ENCODE data around the gene GFOD1.
"Not testable (repeated sequence)": the region's sequence is repeated elsewhere in the genome, so short reads cannot be mapped to it uniquely, and the experiment has no call there.

GFOD1 gene

DNA sequence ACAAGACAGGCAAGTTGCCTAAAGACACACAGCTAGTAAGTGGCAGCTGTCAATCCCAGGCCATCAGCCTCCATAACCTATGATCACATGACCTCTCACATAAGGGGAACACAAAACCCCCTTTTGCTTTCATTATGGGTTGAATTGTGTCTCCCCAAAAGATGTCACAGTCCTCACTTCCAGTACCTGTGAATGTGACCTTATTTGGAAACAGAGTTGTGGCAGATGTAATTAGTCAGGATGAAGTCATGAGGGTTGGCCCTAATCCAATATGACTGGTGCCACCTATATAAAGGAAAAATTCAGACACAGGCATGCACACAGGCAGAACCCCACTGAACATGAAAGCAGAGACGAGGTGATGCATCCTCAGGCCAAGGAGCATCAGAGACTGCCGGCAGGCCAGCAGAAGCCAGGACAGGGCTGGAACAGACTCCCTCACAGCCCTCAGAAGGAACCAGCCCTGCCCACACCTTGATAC lies 33.6 kb downstream of the GFOD1 start:
- intact Hi-C loops (cut with DNase I): loop anchor here (10.0 kb wide), 1 partner anchor 121 kb away; the partner anchor contains the start of gene SIRT5
- no peak for DNase-seq

DNA sequence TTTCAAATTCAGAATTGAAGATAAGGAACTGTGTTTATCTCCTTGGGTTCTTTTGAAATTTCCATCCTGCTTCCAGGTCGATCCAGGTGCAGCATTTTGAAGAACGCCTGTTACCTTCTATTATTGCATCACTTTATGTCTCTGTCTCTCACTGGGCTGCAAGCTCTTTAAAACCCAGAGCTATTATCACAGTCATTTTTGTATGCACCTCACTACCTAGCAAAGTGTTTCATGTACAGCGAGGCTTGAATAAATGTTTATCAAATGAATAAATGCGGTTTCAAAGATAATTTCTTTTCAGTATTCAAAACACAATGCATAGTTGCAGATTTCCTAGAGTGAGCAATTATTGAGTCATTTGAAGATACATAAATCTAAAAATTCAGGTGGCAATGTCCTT lies 34.2 kb downstream of the GFOD1 start:
- intact Hi-C loops (cut with DNase I): loop anchor here (10.0 kb wide), 1 partner anchor 122 kb away; the partner anchor contains the start of gene SIRT5
- DNase-seq: no peak

DNA sequence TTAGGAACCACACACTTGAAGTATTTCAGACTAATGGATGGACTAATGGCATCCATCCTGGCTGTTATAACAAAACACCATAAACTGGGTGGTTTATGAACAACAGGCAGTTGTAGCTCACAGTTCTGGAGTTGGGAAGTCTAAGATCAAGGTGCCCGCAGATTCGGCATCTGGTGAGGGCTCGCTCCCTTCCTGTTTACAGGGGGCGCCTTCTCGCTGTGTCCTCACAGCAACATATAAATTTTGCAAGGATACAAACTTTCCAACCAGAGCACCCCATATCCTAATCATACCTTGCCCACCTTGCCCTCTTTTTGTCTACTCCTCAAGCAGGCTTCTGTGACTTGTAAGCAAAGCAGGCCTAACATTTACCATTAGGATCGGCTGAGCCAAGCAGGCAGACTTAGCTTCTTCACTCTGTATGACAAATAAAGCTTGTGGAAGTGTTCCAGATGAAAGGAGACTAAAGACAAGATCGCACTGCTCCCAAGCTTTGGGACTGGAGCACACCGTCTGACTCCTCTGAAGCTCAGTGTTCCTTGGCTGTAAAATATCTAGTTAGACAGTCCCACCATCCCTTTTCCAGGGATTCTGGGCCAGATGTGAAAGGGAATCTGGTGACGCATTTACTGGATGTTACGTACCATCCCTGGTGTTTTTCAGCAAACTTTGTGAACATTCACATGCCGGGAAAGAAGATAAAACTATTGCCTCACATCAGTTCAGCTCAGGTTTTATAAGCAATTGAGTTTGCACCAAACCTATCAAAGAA lies 34.9 kb downstream of the GFOD1 start:
- no peak for DNase-seq
- intact Hi-C loops (cut with DNase I): loop anchor here (10.0 kb wide), 1 partner anchor 122 kb away; the partner anchor contains the start of gene SIRT5

DNA sequence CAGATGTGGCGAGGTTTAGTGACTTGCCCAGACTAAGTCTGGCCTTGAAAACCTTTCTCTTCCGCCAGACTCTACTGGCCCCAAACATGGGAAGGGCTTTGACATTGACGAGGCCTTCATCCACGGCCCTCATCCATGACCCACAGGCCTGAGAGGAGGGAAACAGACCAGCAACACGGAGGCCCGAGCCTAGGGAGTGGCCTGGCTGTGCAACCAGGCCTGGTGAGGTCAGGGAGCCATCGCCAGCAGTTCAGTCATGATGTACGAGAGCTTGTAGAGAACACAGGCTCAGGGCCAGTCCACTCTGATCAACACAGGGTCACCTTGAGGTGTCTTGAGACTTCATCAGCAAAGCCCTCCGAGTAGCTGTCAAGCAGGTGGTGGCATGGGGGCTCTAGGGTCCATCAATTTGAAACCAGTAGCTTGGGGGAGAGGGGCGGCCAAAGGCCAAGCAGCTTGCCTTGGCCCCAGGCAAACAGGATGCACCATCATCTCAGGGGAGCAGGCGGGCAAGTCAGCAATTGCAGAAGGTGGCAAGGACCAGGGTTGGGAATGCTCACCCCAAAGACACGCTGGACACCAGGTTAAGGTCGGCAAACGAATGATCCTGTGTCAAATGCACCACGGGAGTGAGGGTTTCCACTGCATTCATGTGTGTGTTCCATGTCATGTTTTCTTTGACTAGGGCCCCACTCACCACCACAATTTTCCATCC lies 36.1 kb downstream of the GFOD1 start:
- intact Hi-C loops (cut with DNase I): loop anchor here (10.0 kb wide), 1 partner anchor 123 kb away; the partner anchor contains the start of gene SIRT5
- no peak for DNase-seq

DNA sequence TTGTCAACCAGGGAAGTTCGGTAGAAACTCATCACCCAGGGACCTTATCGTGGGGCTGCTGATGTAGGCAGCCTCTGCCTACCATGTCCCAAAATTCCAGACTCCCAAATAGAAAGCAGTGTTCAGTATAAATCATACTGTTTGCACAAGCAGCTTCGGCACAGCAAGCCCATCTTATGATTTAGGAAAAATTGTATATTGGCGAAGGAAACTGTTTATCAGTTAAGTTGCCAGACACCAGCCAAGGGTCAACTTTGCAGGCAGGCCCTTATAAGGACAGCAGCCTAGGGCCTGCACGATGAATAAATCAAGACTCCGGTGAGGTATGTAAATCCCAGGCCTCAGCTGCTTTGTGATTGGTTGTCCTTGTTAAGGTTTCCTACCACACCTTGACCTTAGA lies 36.8 kb downstream of the GFOD1 start:
- no peak for DNase-seq
- intact Hi-C loops (cut with DNase I): loop anchor here (10.0 kb wide), 1 partner anchor 124 kb away; the partner anchor contains the start of gene SIRT5

DNA sequence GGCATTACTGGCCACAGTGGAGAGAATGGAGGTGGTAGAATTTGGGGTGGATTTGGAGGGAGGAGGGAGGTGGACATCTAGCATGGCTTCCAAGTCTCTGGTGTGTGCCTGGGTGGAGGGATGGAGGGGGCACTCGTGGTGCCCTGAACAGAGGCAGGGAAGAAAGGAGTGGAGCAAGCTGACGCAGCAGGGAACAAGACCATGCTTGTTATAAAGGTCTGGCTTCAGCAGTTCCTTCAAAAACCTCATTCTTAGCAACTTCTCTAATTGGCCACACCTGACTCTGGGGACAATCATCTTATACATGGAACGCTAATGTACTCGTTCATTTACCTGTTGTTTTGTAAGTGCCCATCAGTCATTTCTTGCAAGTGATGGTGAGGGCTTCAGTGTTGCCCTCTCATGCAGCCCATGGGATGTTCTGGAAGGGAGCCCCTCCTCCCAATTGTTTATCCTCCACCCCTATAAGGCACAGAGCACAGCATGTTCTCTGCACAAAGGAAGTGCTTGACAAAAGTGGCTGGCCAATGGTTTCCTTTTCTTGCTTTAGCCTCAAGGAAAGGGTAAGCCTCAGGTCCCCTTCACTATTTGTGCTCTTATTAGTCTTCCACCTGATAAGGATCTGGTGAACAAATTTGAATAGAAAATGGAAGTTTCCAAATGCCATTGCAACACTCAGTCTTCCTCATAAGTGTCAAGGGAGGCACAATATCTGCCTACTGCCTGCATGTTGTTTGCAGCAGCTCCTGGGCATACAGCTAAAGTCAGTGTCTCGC lies 39.3 kb downstream of the GFOD1 start:
- DNase-seq: no peak
- intact Hi-C loops (cut with DNase I): no loop called here

DNA sequence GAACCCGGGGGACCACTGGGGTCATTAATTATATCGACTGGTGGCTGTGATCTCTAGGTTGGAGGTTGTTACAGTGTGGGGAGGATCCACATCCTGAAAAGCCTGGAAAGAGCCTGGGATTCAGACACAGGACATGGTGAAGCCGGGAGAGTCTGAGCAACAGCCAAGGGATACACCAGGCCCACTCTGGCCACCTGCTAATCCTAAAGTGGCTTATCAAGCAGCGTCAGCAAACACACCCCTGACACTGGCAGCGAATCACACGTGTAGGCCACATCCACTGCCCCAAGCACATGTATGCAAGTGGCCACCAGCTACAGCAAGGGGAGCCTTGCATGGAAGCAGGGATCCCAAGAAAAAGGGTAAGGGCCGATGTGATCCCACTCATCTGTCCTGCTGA lies 41.0 kb downstream of the GFOD1 start:
- no peak for DNase-seq
- intact Hi-C loops (cut with DNase I): no loop called here

DNA sequence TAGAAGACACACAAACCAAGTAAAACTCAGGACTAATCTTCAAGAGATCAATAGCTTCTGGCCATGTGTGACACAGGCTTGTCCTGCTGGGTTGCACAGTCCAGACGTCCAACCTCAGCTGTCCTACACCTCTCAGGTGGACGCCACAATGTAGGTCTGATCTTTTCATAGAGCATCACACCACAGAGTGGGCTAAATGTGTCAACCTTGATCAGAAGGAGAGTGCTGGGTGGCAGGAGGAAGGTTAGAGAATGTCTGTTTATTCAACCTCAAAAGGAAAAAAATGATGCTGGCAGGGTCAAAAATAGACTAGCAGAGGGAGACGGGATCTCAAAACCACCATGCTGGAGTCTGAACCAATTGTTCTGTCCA lies 41.7 kb downstream of the GFOD1 start:
- intact Hi-C loops (cut with DNase I): no loop called here

DNA sequence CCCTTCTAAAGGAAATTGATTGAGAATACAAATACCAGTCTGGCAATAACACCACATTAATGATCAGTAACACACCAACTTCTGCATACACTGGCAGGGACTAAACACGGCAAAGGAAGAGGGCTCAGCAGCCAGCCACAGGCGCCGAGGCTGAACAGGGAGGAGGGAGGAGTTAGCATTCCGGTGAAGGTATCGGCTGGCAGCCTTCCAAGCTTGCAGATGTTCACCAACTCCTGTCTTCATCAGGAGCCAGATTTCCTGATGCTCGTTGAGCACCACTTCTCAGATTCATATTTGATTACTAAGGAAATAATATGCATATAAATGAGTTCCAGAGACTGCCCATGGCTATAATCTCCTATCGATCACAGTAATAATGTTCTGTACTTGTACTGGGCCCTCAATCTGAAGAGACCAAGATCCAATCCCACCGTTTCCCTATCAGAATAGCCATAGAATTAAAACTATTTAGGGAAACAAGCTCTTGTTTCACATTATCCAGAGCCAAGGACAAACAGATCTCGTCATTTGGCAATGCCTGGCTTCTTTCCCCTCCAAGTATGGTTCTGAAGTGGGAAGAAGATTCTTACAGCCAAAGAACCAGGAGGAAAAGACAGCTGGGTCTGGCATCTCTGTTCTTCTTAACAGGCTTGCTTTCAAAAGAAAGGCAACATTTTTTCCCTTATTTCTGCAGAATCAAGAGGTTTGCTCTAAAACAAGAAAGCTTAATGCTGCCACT lies 42.2 kb downstream of the GFOD1 start:
- intact Hi-C loops (cut with DNase I): no loop called here
- peak in 29 of 42 donors; percentile 26 to 76 (median 52) for DNase-seq

More for the DNA sequence above, 41.7 kb downstream of the GFOD1 start:
- no peak for DNase-seq

DNA sequence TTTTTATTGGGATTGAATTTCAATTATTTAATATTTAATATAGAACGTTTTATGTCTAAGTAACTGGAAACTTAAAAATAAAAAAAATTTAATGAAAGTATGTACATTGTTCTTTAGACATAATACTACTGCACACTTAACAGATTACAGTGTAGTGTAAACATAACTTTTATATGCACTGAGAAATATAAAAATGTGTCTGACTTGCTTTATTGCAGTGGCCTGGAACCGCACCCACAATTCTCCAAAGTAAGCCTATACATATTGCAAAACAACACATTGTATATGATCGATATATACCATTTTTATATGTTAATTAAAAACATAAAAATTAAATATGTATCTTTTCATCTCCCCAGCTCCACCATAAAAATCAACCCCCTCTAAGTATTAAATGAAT lies 42.8 kb downstream of the GFOD1 start:
- intact Hi-C loops (cut with DNase I): no loop called here
- no peak for DNase-seq

DNA sequence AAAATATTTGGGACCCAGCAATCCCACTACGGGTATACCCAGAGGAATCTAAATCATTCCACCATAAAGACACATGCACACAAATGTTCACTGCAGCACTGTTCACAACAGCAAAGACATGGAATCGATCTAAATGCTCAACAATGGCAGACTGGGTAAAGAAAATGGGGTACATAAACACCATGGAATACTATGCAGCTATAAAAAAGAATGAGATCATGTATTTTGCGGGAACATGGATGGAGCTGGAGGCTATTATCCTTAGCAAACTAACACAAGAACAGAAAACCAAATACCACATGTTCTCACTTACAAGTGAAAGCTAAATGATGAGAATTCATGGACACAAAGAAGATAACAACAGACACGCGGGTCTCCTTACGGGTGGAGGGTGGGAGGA lies 43.4 kb downstream of the GFOD1 start:
- intact Hi-C loops (cut with DNase I); DNase-seq: not testable (repeated sequence)

DNA sequence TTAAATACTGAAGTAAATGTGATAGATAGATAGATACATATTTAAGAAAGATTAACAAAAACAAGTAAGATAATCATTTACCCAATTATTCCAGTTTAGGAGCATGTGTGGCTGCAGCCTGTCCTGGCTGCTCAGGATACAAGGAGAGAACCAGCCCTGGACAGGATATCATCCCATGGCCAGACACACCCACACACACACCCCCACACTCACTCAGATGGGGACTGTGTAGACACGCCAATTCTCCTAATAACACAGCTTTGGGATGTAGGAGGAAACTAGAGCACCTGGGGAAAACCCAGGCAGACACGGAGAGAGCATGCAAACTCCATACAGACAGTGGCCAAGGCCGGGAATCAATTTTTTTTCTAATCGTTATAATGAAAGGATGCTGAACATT lies 45.6 kb downstream of the GFOD1 start:
- intact Hi-C loops (cut with DNase I): no loop called here
- no peak for DNase-seq

DNA sequence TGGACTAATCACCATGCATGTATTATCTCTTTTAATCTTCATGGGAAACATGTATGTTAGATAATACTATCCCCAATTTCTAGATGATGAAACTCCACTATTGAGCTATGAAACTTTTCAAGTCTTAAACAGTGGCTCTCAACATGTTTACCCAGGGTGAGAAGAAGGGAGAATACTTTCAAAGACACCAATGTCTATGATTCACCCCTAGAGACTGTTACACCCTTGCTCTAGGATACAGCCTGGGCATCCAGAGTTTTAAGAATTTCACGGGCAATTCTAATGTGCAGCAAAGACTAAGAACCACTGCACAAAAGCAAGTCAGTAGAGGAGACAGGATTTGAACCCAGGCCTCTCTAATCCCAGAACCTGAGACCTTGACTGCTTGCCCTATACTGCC lies 47.8 kb downstream of the GFOD1 start:
- no peak for DNase-seq
- intact Hi-C loops (cut with DNase I): no loop called here

DNA sequence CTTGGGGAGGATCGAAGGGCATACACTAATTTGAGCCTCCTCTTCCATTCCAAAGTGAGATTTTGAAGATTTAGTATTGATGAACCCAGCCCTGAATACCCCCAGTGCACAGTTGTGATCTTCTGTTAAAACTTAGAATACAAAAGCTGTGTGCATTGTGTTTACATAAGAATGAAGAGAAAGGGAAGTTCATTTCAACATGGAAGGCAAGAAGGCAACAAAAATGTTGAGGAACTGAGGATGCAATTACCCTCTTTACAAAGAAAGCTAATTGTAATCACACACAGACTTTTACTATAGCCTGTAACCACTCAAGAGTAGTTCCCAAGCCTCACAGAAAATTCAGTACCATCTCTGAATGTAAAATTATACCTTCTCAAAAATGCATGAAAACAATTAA lies 49.3 kb downstream of the GFOD1 start:
- no peak for DNase-seq

DNA sequence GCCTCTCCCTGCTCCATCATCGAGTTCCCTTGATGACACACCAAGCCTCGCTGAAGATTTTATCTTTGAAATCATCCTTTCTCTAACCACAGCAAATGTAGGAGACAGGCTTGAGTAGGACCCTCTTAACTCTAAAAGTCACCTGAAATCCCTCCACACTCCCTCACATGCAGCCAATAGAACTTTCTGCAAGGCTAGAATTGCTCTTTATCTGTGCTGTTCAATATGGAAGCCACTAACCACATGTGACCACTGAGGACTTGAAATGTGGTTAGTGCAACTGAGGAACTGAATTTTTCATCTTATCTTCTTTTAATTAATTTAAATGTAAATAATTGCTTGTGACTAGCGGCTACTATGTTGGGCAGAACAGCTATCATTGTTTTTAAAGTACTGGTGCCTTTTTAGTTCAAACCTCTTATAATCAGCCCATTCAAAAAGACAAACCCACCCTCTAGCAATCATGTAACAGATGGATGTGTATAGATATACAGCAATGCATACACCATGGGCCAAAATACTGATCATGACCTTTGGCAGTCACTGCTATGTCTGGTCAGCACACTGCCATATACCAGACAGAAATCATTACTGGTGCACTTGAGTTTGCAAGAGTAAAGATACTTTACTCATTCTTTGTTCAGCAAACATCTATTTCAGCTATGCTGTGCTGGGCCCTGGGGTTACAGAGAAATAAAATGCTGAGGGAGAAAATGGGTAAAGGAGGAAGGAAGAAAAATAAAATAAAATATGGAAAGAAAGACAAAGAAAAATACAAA lies 50.0 kb downstream of the GFOD1 start:
- DNase-seq: no peak
- intact Hi-C loops (cut with DNase I): no loop called here

More for the DNA sequence above, 49.3 kb downstream of the GFOD1 start:
- intact Hi-C loops (cut with DNase I): no loop called here

DNA sequence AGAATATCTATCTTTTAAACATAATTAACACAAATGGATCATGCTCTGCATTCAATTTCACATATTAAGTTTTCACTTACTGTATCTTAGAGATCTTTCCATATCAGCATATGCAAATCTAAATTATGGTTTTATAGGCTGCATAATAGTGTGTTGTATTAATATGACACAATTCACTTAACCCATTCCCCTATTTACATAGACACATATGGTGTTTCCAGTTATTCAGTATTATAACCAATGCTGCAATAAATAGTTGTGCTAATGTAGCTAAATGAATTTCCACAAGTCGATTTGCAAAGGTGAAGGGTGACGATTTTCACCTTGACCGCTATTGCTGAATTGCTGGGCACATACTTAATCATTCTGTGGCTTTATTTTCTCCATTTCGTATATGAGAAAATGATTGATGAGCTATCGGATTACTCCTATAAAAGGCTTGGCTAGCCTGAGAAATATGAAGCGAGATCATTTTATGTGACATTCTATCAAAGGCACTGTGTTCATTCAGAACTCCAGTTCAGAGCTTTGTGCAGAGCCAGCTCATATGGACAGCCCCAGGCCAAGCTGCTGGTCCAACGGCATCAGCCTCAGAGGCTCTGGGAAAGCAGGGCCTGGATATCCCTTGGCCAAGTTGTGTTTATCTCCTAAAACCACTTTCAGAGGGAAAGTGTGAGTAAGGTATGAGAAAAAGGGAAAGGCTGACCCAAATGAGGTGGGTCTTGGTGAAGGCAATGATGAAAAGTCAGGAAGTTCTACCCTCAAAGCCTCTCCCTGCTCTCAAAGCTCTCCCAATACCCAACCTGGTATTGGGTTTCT lies 50.8 kb downstream of the GFOD1 start:
- DNase-seq: peak in 1 of 42 donors; percentile 20
- intact Hi-C loops (cut with DNase I): no loop called here
